ENCODE results near the gene TK2. TPM values are rescaled to one million over a fixed set of nuclear protein-coding genes. Genes with fewer than 3 reads are reported as not detected.

The TK2 gene
- total RNA-seq, 1 experiment from 2014 or later = 5.0 TPM

DNA sequence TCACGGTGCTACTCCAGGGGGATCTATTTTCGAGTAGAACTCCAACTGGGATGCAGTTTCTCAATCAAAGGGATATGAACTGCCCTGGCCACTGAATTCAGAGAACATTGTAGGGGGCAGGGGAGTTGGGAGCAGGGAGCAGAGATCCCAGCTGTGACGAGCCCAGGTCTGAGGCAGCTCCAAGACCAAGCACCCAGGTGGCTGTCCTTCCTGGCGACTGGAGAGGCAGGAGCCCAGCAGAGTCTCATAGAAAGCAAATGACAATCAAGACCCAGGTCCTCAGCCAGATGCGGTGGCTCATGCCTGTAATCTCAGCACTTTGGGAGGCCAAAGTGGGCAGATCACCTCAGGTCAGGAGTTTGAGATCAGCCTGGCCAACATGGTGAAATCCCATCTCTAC lies 60.1 kb downstream of the TK2 start:
- peaks cover 2% of the 10 kb centered on the region; the same call in 1 of the 2 replicates for H3K4me1 Mint-ChIP-seq
- DNase-seq (ENCODE audit: low spot score) (no peak), ATAC-seq (no peak)
- peaks cover 11% of the 10 kb centered on the region; the same call in 1 of the 2 replicates for H3K36me3 Mint-ChIP-seq
- H3K4me3 Mint-ChIP-seq = no peak overlapping the region
- H3K9me3 Mint-ChIP-seq = peaks cover 8% of the 10 kb centered on the region
- CTCF ChIA-PET = interaction anchor here (1.9 kb wide), 1 partner anchor 83 kb away, joined by 8 read pairs; no protein-coding TSS in a partner anchor
- H3K27me3 Mint-ChIP-seq (ENCODE audit: low read depth) = peaks cover 2% of the 10 kb centered on the region; the same call in 1 of the 2 replicates
- TF ChIP-seq, protein P1, sequence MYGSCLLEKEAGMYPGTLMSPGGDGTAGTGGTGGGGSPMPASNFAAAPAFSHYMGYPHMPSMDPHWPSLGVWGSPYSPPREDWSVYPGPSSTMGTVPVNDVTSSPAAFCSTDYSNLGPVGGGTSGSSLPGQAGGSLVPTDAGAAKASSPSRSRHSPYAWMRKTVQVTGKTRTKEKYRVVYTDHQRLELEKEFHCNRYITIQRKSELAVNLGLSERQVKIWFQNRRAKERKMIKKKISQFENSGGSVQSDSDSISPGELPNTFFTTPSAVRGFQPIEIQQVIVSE (CRISPR knock-in tag; IDR thresholded peaks at IDR 0.05; ENCODE audit: borderline replicate concordance) = no peak
- TF ChIP-seq SP1 (CRISPR knock-in tag; conservative IDR thresholded peaks at IDR 0.05) (no peak), ZBTB21 (CRISPR knock-in tag; IDR thresholded peaks at IDR 0.05; ENCODE audit: borderline replicate concordance) (no peak), GRHL2 (CRISPR knock-in tag; IDR thresholded peaks at IDR 0.05; ENCODE audit: insufficient replicate concordance, severe bottlenecking) (no peak), CREM (CRISPR knock-in tag; IDR thresholded peaks at IDR 0.05) (no peak), NFATC4 (CRISPR knock-in tag; IDR thresholded peaks at IDR 0.05) (no peak), JAZF1 (CRISPR knock-in tag; IDR thresholded peaks at IDR 0.05) (no peak), ZNF423 (CRISPR knock-in tag; IDR thresholded peaks at IDR 0.05) (no peak), CREB1 (CRISPR knock-in tag; IDR thresholded peaks at IDR 0.05) (no peak)
- TF ChIP-seq, protein P2, sequence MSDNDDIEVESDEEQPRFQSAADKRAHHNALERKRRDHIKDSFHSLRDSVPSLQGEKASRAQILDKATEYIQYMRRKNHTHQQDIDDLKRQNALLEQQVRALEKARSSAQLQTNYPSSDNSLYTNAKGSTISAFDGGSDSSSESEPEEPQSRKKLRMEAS (CRISPR knock-in tag; IDR thresholded peaks at IDR 0.05) = no peak
- TF ChIP-seq, protein P3, sequence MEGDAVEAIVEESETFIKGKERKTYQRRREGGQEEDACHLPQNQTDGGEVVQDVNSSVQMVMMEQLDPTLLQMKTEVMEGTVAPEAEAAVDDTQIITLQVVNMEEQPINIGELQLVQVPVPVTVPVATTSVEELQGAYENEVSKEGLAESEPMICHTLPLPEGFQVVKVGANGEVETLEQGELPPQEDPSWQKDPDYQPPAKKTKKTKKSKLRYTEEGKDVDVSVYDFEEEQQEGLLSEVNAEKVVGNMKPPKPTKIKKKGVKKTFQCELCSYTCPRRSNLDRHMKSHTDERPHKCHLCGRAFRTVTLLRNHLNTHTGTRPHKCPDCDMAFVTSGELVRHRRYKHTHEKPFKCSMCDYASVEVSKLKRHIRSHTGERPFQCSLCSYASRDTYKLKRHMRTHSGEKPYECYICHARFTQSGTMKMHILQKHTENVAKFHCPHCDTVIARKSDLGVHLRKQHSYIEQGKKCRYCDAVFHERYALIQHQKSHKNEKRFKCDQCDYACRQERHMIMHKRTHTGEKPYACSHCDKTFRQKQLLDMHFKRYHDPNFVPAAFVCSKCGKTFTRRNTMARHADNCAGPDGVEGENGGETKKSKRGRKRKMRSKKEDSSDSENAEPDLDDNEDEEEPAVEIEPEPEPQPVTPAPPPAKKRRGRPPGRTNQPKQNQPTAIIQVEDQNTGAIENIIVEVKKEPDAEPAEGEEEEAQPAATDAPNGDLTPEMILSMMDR (IDR thresholded peaks at IDR 0.05) = no peak
- TF ChIP-seq, protein P4, sequence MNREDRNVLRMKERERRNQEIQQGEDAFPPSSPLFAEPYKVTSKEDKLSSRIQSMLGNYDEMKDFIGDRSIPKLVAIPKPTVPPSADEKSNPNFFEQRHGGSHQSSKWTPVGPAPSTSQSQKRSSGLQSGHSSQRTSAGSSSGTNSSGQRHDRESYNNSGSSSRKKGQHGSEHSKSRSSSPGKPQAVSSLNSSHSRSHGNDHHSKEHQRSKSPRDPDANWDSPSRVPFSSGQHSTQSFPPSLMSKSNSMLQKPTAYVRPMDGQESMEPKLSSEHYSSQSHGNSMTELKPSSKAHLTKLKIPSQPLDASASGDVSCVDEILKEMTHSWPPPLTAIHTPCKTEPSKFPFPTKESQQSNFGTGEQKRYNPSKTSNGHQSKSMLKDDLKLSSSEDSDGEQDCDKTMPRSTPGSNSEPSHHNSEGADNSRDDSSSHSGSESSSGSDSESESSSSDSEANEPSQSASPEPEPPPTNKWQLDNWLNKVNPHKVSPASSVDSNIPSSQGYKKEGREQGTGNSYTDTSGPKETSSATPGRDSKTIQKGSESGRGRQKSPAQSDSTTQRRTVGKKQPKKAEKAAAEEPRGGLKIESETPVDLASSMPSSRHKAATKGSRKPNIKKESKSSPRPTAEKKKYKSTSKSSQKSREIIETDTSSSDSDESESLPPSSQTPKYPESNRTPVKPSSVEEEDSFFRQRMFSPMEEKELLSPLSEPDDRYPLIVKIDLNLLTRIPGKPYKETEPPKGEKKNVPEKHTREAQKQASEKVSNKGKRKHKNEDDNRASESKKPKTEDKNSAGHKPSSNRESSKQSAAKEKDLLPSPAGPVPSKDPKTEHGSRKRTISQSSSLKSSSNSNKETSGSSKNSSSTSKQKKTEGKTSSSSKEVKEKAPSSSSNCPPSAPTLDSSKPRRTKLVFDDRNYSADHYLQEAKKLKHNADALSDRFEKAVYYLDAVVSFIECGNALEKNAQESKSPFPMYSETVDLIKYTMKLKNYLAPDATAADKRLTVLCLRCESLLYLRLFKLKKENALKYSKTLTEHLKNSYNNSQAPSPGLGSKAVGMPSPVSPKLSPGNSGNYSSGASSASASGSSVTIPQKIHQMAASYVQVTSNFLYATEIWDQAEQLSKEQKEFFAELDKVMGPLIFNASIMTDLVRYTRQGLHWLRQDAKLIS (CRISPR knock-in tag; IDR thresholded peaks at IDR 0.05; ENCODE audit: borderline replicate concordance) = no peak
- TF ChIP-seq, protein P5, sequence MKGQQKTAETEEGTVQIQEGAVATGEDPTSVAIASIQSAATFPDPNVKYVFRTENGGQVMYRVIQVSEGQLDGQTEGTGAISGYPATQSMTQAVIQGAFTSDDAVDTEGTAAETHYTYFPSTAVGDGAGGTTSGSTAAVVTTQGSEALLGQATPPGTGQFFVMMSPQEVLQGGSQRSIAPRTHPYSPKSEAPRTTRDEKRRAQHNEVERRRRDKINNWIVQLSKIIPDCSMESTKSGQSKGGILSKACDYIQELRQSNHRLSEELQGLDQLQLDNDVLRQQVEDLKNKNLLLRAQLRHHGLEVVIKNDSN (CRISPR knock-in tag; IDR thresholded peaks at IDR 0.05) = no peak
- TF ChIP-seq, protein P6, sequence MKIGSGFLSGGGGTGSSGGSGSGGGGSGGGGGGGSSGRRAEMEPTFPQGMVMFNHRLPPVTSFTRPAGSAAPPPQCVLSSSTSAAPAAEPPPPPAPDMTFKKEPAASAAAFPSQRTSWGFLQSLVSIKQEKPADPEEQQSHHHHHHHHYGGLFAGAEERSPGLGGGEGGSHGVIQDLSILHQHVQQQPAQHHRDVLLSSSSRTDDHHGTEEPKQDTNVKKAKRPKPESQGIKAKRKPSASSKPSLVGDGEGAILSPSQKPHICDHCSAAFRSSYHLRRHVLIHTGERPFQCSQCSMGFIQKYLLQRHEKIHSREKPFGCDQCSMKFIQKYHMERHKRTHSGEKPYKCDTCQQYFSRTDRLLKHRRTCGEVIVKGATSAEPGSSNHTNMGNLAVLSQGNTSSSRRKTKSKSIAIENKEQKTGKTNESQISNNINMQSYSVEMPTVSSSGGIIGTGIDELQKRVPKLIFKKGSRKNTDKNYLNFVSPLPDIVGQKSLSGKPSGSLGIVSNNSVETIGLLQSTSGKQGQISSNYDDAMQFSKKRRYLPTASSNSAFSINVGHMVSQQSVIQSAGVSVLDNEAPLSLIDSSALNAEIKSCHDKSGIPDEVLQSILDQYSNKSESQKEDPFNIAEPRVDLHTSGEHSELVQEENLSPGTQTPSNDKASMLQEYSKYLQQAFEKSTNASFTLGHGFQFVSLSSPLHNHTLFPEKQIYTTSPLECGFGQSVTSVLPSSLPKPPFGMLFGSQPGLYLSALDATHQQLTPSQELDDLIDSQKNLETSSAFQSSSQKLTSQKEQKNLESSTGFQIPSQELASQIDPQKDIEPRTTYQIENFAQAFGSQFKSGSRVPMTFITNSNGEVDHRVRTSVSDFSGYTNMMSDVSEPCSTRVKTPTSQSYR (CRISPR knock-in tag; IDR thresholded peaks at IDR 0.05) = no peak
- TF ChIP-seq, protein P7, sequence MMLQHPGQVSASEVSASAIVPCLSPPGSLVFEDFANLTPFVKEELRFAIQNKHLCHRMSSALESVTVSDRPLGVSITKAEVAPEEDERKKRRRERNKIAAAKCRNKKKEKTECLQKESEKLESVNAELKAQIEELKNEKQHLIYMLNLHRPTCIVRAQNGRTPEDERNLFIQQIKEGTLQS (CRISPR knock-in tag; conservative IDR thresholded peaks at IDR 0.05) = no peak
- H3K27ac Mint-ChIP-seq = no peak overlapping the region
- POLR2A ChIA-PET = interaction anchor here (1.8 kb wide), 1 partner anchor 22 kb away, joined by 4 read pairs; no protein-coding TSS in a partner anchor
